GM21515 (cell line): ENCODE measurements around the gene KMT2A.
"Not testable (repeated sequence)": the region's sequence is repeated elsewhere in the genome, so short reads cannot be mapped to it uniquely, and the experiment has no call there.

Source experiments
- ATAC-seq: cut with Tn5 transposase; IDR thresholded peaks from one replicate; pipeline ENCODE4 v1.9.1; 2021; ENCODE audit not compliant: unreplicated experiment

KMT2A gene

DNA sequence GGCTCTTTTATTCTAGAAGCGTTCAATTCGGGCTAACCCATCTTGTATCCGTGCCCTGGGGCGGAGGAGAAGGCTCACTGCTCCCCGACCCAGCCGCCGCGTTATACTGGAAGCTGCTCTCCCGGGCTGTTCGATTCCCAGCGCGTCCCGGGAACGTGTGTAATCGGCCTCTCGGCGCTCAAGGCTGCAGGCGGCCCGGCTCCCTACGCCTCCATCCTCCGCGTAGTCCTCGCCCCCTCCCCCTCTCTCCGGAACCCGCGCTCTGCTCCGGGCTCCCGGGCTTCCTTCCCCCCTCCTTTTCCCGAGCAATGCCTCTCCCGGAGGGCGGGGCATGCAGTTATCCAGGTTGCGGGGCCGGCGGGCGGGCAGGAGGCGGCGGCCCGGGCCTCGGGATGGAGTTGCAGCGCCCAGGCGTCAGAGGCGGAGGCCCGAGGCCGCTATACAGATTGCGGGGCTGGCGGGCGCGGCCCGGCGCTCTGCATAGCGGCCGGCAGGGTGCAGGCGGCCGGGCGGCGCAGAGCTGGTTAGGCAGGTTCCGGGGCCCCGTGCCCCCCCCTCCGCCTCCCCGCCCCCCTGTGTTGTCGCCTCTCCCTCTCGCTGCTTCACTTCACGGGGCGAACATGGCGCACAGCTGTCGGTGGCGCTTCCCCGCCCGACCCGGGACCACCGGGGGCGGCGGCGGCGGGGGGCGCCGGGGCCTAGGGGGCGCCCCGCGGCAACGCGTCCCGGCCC lies at the start of gene KMT2A:
Gene KMT2A (plus strand): TSS at position 600 of the 732 bp plus-strand sequence. CDS start 21 bp downstream, at position 621.
- ATAC-seq, result peak; percentile 57

DNA sequence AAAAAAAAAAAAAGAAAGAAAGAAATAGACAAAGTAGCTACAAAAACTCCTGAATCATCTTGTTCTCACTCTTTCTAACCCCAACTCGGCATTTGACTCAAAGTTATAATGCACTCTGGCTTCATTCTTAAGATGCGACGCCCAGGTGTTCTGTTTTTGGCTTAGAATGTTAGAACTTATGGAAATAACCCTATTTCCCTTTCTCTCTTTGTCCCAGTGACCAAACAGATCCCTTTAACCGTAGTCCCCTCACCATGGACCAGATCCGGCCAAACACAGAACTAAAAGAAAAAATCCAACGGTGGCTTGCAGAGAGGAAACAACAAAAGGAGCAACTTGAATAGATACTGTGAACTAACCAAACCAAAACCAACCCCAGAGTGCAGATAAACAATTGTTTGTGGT lies 40.2 kb upstream of the KMT2A start:
- ATAC-seq, result no peak

DNA sequence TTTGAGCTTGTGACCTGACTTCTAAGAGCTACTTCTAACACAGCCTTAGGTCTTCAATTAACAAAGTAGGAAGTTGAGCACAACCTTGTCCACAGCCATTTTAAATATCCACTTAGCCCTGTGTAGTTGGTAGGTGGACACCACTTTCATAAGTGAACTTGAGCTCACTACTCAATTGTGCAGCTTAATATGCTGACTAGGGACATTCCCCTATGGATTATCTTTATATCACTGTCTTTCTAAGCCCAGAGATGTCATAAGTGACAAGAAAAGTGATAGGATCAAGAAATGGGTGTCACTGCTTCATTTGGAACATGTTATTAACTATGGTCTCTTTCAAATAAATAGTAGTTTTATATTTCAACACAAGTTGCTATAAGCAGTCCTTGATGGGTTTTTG lies 38.8 kb upstream of the KMT2A start:
- ATAC-seq, result no peak

DNA sequence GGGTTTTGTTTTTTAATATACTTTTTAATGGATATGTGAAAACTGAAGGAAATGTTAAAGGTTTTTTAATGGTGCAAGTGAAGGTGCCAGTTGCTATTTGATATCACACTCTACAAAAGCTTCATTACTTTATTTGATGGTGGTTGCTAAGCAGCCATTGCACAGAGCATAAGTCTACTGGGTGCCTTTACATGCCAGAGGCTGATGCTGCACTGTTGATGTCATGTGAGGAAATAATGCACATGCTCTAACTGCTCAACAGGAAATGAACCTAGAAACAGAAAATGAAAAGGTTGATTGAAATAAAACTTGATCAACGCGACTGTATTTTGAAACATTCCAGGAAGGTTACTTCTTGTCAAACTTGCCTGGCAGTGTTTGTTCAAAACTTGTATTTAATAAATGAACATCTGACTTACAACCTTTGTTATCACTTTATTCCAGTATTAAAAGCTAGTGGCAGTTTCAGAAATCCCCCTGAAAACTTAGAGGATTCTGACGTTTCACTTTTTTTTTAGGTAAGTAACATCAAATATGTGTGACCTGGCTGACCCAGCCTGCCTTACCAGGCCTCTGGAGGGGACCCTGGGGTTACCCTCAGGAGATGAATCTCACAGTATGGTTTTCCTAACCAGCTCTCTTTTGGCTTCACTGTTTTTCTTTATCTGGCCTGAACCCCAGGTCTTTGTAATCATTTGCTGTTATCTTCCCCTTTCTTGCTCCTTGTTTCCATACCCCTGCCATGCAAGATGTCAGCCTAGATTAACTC lies 37.3 kb upstream of the KMT2A start:
- no peak for ATAC-seq

DNA sequence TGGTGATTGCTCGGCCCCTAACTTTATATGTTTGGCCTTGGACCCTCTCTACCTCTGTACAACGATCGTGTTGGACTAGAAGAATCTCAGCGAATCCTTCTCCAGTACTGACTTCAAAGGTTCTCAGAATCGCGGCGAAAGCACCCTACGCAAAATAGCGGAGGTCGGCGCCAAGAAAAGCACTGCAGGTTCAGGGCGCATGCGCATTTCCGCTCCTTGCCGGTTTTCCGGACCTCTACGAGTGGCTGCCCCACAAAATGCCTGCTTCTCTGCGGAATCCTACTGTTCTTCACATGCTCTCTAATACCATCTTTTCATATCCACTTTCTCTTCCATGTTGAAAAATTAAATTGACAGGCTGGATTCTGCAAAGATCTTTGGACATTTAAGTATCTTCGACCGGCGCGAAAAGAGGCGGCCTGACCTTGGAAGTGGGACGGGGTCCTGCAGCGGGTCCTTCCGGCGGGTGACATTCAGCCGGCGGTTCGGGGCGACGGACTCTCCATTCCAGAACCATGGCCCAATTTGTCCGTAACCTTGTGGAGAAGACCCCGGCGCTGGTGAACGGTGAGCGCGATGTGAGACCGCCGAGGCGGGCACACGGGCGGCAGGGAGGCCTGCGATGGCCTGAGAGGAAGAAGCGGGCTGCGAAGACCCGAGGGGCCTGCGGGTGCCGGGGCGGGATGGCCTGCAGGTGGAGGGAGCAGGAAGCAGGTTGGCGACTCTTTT lies 35.0 kb upstream of the KMT2A start, which contains the start of gene ATP5MG:
Gene ATP5MG (plus strand): TSS at position 456 of the 729 bp plus-strand sequence. CDS start 60 bp downstream, at position 516.
- peak; percentile 62 for ATAC-seq

DNA sequence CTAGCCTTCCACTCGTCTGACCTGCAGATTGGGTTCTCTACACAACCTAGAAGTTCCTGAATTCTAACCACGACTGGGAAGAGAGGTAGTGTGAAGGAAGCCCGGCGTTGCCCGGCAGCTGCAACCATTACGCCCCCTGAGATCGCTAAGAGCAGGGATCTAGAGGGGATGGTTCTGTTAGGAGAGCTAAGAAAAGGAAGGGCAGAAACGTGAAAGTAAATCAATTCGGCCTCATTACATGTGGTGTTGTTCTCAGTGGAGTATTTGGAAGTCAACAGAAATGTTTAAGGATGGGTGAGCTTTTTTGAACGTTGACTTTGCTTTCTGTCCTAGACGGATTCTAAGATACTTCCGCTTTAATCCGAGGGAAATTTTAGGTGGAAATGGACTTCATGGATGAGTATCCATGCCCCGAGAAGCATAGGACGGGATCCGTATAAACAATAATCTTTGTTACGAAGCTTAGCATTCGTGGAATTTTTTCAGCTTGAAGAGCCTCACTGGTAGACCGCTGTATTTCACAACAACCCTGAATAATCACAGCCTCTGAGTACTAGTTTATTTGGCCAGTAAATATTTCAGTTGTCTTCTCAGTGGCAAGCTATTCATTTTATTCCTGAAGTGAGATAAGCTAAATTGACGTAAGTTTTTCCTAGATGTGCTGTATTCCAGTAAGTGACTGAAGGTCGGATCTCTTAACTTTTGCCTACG lies 34.3 kb upstream of the KMT2A start:
- no peak for ATAC-seq

DNA sequence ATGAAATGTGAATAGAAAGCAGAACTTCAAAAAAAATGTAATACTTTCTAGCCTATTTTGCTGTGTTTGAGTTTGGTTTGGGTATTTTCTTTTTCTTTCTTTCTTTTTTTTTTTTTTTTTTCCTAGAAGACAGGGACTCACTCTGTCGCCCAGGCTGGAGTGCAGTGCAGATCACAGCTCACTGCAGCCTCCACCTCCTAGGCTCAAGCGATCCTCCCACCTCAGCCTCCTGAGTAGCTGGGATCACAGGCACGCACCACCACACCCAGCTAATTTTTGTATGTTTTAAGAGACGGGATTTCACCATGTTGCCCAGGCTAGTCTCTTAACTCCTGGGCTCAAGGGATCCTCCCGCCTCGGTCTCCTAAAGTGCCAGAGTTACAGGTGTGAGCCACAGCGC lies 33.7 kb upstream of the KMT2A start:
- not testable (repeated sequence) for ATAC-seq

DNA sequence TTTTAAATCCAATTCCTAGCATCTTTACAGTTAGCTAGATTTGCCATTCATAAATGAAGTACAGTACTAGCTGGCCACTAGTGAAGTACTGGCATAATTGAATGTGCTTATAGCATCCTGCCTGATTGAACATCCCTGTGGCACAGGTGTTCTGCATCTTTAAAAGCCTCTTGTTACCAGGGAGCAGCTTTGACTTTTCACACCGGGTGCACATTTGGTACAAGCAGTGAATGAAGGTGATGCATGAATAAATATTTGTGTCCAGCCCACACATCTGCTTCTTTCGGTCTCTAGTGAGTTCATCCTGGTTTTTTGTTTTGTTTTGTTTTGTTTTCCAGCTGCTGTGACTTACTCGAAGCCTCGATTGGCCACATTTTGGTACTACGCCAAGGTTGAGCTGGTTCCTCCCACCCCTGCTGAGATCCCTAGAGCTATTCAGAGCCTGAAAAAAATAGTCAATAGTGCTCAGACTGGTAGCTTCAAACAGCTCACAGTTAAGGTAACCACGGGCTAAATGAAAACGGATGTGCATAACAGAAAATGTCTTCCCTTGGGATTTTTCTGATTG lies 29.6 kb upstream of the KMT2A start:
- no peak for ATAC-seq

DNA sequence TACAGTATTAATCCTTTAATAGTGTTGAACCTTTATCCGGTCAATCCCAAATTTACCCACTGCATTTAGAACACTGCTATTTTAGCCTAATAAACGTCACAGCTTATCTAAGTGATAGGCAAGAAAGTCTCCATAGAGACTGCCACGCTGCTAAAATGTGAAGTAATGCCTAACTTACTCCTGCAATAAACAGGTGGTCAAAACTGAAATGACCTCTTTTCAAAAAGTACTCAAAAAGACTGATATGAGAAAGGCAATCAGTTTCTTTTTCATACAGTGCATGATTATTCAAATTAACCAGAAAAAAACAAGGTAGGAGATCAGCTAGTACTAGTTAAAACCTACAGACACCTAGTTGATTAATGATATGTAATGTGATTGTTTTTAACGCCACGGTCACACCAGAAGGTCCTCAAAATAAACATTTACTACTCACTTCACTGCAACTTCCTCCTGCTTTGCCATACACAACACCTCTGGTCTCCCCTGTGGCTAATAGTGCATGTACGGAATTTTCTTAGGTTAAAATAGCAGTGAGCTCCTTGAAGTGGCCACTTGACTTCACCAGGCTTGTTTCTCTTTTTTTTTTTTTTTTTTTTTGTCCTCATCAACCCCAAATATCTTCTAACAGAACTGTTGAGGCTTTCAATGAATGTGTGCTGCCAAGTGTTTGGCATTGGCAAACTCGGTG lies 26.1 kb upstream of the KMT2A start:
- peak; percentile 63 for ATAC-seq

DNA sequence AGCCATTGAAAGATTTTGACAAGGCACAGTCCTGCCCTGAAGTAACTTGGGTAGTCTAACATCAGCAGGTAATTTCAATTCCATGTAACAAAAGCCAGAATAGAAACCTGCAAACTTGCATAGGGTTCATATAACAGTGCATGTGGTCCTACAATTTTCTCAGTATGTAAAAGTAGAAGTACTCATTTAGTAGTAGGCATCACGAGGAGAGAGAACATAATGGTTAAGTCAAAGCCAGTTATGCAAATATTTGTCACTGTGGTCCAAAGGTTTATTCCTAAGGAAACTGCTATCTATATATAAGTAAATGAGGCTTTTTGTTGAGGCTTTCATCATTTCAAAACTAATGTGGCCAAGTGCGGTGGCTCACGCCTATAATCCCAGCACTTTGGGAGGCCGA lies 24.8 kb upstream of the KMT2A start:
- no peak for ATAC-seq

DNA sequence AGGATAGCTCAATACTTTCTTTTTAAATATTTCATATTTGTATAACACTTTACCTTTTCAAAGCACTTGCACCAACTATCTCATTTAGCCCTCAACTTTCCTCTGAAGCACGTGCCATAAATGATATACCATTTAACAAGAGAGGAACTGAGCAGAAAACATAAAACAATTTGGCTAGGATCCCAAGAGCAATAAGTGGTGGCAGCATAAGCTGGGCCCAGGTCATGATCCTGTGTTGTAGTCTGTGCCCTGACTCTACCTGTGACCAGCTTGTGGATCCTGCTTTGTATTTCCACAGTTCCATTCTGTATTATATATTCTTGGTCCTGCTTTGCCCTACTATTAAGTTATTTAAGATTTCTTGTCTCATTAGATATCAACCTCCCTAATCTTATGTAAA lies 23.4 kb upstream of the KMT2A start:
- no peak for ATAC-seq

DNA sequence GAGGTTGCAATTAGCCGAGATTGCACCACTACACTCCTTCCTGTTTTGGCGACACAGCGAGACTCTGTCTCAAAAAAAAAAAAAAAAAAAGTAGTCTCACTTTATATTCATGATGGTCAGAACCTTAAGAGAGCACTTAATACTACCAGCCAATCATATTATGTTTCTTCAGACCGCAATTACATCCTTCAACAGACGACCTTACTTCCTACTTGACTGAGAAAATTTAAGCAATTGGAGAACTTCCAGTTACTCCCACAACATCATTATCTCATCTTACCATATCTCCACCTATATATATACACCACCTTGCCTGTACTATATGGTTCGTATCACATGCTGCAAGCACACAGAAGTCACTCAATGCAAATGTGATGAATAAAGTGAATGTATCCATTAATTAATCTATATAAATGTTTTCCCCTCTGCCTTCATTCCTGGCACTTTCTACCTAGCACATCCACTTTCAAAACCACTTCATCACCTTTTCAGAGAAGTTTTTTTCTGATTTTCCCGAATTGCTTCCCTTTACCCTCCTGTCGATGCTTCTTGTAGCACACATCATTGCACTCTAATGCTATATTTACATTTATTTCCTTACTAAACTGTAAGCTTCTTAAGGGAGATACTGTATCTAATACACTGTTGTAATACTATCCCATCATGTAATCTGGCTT lies 21.1 kb upstream of the KMT2A start:
- no peak for ATAC-seq

DNA sequence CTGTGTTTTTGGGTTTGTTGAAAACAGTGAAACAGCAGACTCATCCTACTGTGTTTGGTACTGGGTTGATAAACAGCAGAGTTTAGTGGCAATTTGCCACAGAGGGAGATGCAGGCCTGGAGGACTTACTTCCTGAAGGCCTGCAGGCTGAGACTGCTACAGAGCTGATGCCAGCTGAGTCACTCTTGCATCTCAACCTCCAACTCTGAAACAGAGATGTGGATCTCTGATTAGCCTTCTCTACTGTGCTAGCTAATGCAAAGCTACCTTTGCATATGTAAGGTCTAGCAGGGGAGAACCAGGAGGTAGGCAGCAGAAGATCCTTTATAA lies 20.6 kb upstream of the KMT2A start:
- ATAC-seq, result no peak

DNA sequence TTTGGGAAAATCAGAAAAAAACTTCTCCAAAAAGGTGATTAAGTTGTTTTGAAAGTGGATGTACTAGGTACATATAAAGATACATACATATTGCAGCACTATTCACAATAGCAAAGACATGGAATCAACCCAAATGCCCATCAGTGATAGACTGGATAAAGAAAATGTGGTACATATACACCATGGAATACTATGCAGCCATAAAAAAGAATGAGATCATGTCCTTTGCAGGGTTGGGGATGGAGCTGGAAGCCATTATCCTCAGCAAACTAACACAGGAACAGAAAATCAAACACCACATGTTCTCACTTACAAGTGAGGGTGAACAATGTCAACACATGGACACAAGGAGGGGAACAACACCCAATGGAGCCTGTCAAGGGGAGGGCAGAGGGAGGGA lies 19.4 kb upstream of the KMT2A start:
- not testable (repeated sequence) for ATAC-seq

DNA sequence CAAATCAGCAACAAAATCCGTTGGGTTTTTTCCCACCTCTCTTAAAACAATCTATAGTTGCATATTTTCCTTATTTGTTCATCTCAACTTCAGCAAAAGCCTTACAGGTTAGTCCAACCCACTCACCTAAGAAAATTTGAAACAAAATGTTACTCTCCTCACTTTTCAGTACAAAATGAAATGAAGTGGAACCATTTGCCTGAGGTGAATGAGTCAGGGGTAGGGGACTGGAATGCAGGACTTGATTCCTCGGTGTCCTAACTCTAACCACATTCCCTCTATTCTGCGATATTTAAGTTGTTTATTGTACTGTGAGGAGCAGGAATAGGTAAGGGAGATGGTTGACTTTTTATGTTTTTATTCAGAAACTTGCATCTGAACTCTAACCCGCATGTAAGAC lies 18.5 kb upstream of the KMT2A start:
- ATAC-seq, result no peak

DNA sequence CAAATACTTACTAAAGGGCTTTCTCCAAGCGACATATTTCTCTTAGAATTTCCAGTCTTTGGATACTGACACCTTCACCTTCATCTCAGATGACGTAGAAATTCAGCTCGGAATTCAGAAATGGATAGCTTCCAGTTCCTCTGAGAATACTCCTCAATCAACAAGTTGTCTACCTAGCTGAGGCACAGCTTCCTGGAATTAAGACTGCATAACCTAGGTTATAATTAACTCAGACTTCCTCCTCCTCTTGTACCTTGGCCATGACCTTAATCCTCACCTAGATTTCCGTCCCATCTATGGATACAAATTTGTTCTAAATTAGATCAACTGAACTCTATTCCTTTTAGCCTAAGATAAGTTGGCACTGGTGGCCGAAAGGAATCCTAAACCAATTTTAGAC lies 17.5 kb upstream of the KMT2A start:
- no peak for ATAC-seq

DNA sequence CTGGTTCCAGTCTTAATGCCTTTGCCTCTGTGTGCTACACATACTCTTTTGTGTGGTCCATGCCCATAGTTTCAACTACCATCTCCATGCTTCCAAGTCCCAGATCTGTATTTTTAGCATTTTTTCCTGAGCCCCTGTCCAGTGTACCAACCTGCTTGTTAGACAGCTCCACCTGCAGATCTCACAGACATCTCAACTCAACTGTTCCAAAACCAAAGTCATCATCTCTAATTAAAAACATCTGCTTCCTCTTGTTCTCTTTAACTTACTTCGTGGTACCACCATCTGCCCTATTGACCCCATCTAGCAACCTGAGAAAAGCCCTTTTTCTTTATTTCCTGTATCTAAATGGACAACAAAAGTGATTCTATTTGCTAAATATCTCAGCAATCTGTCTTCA lies 8.6 kb upstream of the KMT2A start:
- no peak for ATAC-seq

DNA sequence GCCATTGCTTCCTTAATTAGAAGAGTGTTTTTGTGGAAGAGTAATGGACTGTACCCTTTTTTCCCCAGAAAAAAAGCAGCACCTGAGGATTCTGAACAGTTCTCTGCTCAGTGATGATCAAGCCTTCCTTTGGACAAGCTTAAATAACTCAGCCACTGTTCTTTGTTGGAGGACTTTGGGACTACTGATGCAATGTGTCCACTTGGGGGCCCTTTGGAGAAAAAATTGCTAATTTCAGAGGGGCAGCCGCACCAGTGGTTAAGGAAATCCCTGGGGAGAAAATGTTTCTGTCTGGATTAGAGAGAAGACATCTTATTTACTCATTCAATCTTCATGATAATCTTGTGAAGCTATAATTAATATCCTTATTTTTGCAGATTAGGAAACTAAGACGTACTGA lies 5.3 kb upstream of the KMT2A start:
- no peak for ATAC-seq

DNA sequence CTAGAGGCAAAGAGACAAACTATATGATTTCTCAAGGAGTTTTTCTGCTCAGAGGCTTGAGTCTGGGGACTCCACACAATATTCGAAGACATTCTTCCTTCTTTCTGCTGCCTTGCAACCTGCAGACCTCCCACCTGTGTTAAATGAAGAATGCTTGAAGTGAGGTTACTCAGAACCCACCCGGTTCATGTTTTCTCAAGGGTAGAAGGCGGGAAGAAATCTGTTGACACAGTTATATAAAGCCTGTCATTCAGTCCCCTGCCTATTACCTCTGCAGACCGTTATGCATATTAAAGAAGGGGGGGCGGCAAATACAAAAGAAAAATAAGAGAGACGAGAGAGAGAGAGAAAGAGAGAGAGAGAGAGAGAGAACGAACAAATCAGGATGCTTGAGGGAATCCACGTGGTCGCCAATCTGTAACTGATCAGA lies 2.2 kb upstream of the KMT2A start:
- no peak for ATAC-seq
